Thoracic aorta (tissue), 2 donors: ENCODE data around the gene ABHD10. TPM values are rescaled to one million over a fixed set of nuclear protein-coding genes. Genes with fewer than 3 reads are reported as not detected.

Experiments
- ATAC-seq: fragments of 150-250 bp; one replicate; pipeline ENCODE4 v1.8.0; 2017; ENCODE audit warnings: low read depth; ENCODE audit not compliant: insufficient number of reproducible peaks, low FRiP score
- DNase-seq: peaks from one replicate; pipeline ENCODE4 v3.0.0-alpha.2; 2020; ENCODE audit warnings: low spot score
- H3K27ac ChIP-seq, 2 donors: fragments of 200-600 bp; sonication (generic); 1 replicate in 1 of 2; 2 replicates in 1 of 2; pipeline ENCODE4 v1.5.1; 2016; ENCODE audit warnings: mild to moderate bottlenecking in 2 of 2, moderate library complexity in 2 of 2
- H3K27me3 ChIP-seq: fragments of 200-600 bp; sonication (generic); replicated peaks from 2 replicates; pipeline ENCODE4 v1.6.0; 2016; ENCODE audit warnings: mild to moderate bottlenecking; ENCODE audit not compliant: insufficient read depth
- H3K36me3 ChIP-seq: fragments of 200-600 bp; sonication (generic); one replicate; pipeline ENCODE4 v1.5.1; 2016
- H3K4me1 ChIP-seq, 2 donors: fragments of 200-600 bp; sonication (generic); 1 replicate in 1 of 2; 2 replicates in 1 of 2; pipeline versions ENCODE4 v1.5.1 to v1.6.0; 2016; ENCODE audit warnings: low read depth in 2 of 2, mild to moderate bottlenecking in 1 of 2; ENCODE audit not compliant: control insufficient read depth in 1 of 2
- H3K4me3 ChIP-seq: fragments of 200-600 bp; sonication (generic); 2 replicates; pipeline ENCODE4 v1.5.1; 2016; ENCODE audit warnings: mild to moderate bottlenecking
- H3K9me3 ChIP-seq: fragments of 200-600 bp; sonication (generic); 2 replicates; pipeline ENCODE4 v1.5.1; 2016
- total RNA-seq, 2 donors: library from RNA; depleted of rRNA; stranded (reverse); fragments of >200 nt; gene quantifications; one replicate each; pipeline versions ENCODE4 v1.1.0 to v1.2.3, GENCODE V29; 2016
- TF ChIP-seq, protein P1 (sequence below): fragments of 200-600 bp; sonication (generic); IDR thresholded peaks from one replicate; pipeline ENCODE4 v1.5.1; 2019; ENCODE audit warnings: antibody characterized with exemption

Gene ABHD10
- total RNA-seq, 2 donors from 2014 or later = 9.6 to 13.2 TPM

DNA sequence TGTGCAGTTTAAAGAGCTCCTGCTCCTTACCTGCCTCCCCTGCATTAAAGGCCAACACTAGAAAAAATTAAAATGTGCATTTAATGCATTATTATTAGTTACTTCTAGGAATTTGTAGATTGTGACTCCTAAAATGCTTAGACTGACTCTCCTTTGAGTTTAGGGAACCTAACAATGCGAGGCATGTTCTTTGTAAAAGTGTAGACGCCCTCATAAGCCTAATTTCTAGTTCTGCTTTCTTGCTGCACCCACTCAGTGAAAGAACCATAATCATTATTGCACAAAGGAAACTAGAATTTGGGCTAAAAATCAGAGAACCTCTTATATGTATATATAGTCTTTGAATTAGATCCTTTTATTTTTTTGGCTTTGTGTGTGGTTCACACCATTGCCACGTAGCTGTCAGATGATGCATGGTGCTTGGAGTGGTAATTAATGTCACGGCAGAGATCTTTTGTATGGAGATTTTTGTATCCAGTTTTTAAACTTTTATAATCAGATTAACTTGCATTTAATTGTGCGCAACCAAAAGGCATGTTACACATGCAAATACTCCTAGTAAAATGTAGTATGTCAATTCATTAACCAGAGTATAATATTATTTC, 710 bp downstream of the ABHD10 start:
- peak overlapping the region; percentile 63 to 80 for H3K27ac ChIP-seq
- H3K9me3 ChIP-seq = no peaks in the 10 kb centered on the region
- DNase-seq (no peak), ATAC-seq (no peak)
- TF ChIP-seq, protein P1, sequence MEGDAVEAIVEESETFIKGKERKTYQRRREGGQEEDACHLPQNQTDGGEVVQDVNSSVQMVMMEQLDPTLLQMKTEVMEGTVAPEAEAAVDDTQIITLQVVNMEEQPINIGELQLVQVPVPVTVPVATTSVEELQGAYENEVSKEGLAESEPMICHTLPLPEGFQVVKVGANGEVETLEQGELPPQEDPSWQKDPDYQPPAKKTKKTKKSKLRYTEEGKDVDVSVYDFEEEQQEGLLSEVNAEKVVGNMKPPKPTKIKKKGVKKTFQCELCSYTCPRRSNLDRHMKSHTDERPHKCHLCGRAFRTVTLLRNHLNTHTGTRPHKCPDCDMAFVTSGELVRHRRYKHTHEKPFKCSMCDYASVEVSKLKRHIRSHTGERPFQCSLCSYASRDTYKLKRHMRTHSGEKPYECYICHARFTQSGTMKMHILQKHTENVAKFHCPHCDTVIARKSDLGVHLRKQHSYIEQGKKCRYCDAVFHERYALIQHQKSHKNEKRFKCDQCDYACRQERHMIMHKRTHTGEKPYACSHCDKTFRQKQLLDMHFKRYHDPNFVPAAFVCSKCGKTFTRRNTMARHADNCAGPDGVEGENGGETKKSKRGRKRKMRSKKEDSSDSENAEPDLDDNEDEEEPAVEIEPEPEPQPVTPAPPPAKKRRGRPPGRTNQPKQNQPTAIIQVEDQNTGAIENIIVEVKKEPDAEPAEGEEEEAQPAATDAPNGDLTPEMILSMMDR = no peak
- peak overlapping the region; percentile 95 for H3K4me3 ChIP-seq
- peaks cover under 1% of the 10 kb centered on the region for H3K36me3 ChIP-seq
- H3K27me3 ChIP-seq = no peaks in the 10 kb centered on the region
- peaks cover 21 to 25% of the 10 kb centered on the region in 2 donors for H3K4me1 ChIP-seq

DNA sequence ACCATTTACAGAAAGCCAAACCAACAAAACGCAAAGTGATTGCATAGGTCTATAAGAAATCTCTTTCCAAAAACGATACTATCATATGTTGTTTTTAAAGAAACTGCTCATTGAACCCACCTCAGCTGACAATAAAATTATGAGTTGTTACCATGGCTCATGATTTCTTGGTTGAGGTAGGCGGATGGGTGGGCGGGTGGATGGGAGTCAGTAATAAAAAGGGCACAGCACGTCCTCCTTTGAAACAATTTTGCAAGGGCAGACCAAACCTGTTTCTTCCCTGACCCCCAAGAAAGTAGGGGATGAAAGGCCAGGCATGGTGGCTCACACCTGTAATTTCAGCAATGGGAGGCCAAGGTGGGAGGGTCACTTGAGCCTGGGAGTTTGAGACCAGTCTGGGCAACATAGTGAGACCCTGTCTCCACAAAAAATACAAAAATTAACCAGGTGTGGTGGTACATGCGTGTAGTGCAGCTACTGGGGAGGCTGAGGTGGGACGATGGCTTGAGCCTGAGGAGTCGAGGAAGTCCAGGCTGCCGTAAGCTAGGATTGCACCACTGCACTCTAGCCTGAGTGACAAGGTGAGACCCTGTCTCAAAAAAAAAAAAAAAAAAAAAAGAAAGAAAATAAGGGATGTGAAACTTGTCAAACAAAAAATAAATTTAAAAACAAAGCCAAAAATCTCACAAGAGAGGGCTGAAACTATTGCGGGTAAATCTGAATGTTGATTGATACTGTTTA, 2.1 kb downstream of the ABHD10 start:
- Histone ChIP-seq H3K4me3 (peak overlapping the region; percentile 95), H3K27me3 (no peaks in the 10 kb centered on the region), H3K36me3 (no peaks in the 10 kb centered on the region), H3K9me3 (no peaks in the 10 kb centered on the region), H3K27ac (no peak overlapping the region), H3K4me1 (peaks cover 21 to 25% of the 10 kb centered on the region in 2 donors)
- DNase-seq = no peak
- TF ChIP-seq, protein P1 = no peak
- no peak for ATAC-seq

DNA sequence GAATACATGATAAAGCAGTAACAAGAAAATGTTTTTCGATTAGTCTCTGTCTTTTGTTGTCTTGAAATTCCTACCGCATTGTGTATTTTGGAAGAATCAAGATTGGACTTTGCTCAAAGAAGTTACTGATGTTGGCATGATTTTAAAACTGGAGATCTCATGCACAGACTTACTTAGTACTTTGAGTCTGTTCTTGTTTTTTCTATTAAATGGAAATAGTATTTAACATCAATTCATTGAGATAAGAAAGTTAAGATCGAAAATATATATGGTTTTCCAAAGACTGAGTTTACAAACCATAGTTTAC, 2.6 kb downstream of the ABHD10 start:
- no peak for ATAC-seq
- no peak overlapping the region for H3K4me3 ChIP-seq
- TF ChIP-seq, protein P1 = no peak
- H3K4me1 ChIP-seq = peaks cover 21 to 25% of the 10 kb centered on the region in 2 donors
- H3K36me3 ChIP-seq = no peaks in the 10 kb centered on the region
- no peak for DNase-seq
- no peak overlapping the region for H3K27ac ChIP-seq
- H3K27me3 ChIP-seq = no peaks in the 10 kb centered on the region
- H3K9me3 ChIP-seq = no peaks in the 10 kb centered on the region

DNA sequence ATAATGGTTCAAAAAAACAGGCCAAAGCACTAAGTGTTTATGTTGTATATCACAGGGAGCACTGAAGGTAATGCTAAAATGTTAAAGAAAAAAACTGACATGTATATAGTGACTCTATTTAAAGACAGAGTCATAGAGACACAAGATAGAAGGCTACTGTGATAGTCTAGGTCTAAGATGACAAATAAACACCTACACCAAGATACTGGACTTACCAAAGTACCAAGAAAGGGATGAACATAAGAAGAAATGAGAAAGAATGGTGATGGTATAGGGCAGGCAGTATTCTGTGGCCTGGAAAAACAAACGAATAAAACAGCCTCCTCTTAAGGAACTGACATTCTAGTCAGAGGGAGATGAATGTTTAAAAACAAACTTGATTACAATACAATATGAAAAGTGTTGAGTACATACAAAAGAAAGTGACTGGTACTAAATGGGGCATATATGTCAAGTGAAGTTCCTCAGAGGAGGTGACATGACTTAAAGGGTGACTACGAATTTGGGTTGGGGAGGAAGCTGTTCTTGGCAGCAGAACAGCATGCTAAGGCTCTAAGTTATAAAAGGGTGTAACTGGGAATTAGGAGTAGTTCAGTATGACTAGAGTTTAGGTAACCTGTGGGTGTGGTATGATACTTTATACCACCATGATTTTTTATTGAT, 5.9 kb downstream of the ABHD10 start:
- no peak overlapping the region for H3K4me3 ChIP-seq
- H3K27ac ChIP-seq = no peak overlapping the region
- H3K27me3 ChIP-seq = no peaks in the 10 kb centered on the region
- no peak for ATAC-seq
- H3K4me1 ChIP-seq = peaks cover 18 to 22% of the 10 kb centered on the region in 2 donors
- TF ChIP-seq, protein P1 = no peak
- no peak for DNase-seq
- no peaks in the 10 kb centered on the region for H3K9me3 ChIP-seq
- H3K36me3 ChIP-seq = no peaks in the 10 kb centered on the region

DNA sequence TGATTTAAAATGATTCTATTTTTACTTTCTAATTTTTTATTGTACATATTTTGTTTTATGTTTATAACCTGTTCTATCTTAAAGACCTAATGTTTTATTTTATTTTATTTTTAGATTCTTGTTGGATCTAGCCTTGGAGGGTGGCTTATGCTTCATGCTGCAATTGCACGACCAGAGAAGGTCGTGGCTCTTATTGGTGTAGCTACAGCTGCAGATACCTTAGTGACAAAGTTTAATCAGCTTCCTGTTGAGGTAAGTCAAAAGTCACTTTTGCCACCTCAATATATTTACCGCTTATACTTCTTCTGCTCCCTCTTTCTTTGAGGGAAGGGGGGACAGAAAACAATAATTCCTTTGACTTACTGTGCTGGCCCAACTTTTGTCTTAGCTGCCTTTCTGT, 8.0 kb downstream of the ABHD10 start:
- Histone ChIP-seq H3K27me3 (no peaks in the 10 kb centered on the region), H3K36me3 (peaks cover 6% of the 10 kb centered on the region), H3K4me1 (peaks cover 3 to 7% of the 10 kb centered on the region in 2 donors), H3K4me3 (no peak overlapping the region), H3K9me3 (no peaks in the 10 kb centered on the region), H3K27ac (no peak overlapping the region)
- DNase-seq (no peak), ATAC-seq (no peak)
- TF ChIP-seq, protein P1 = no peak
